ENCODE data around the gene SEMA5A.

The SEMA5A gene

DNA sequence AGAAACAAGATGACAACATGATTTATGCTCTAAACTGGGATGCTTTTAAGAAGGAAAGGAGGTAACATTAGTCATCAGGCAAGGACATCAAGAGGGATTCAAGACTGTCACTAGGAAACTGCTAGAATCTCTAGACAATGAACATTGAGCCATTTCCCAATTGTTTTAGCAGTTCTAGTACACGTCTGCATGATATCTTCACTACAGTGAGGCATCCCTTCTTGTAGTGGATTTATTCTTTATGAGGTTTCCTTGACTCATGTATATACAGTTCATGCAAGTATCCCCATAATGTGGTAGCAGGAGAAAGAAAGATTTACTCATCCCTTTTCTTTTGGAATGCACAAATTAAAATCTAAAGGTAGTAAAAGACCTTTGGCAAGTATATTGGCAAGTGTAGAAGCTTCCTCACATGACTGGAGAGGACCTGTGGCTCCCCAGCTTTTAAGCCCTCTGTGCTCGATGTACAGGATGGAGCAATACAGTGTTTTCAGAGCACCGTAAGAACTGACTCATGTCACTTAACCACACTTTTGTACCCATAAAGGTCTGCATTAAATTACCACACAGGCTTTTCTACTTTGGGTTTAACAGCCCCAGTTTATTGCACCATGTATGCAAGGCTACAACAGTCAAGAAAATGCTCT is 335.9 kb downstream of the SEMA5A start:
- TF ChIP-seq, protein P1, sequence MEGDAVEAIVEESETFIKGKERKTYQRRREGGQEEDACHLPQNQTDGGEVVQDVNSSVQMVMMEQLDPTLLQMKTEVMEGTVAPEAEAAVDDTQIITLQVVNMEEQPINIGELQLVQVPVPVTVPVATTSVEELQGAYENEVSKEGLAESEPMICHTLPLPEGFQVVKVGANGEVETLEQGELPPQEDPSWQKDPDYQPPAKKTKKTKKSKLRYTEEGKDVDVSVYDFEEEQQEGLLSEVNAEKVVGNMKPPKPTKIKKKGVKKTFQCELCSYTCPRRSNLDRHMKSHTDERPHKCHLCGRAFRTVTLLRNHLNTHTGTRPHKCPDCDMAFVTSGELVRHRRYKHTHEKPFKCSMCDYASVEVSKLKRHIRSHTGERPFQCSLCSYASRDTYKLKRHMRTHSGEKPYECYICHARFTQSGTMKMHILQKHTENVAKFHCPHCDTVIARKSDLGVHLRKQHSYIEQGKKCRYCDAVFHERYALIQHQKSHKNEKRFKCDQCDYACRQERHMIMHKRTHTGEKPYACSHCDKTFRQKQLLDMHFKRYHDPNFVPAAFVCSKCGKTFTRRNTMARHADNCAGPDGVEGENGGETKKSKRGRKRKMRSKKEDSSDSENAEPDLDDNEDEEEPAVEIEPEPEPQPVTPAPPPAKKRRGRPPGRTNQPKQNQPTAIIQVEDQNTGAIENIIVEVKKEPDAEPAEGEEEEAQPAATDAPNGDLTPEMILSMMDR (conservative IDR thresholded peaks at IDR 0.05; ENCODE audit: low read depth, low read length) = no peak
- no peak overlapping the region for H3K4me3 ChIP-seq (ENCODE audit: low read depth, low read length)
- DNase-seq (ENCODE audit: low read depth) = no peak

DNA sequence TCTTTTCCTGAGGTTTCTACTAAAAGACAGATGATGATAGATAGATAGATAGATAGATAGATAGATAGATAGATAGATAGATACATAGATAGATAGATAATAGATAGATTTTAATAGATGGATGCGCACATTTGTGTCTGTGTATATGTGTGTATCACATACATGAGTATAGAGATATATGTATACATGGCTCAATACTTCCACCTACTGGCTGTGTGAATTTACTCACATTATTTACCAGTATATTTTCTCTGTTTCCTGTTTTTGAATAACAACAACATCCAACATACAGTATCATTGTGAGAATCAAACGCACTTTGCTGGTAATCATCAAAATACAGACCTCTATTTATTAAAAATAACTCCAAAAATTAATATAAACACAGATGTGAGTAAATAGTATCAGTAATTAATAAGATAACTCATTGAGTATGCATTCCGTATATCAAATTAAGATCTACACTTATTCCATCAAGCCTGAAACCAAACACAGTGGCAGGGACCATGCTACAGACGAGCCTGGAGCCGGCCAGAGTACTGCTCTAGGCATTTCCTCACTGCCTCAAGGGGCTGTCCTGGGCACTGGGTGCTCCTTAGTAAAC is 338.0 kb downstream of the SEMA5A start:
- H3K4me3 ChIP-seq (ENCODE audit: low read depth, low read length) = no peak overlapping the region
- DNase-seq (ENCODE audit: low read depth) = peak; percentile 77
- TF ChIP-seq, protein P1 (conservative IDR thresholded peaks at IDR 0.05; ENCODE audit: low read depth, low read length) = peak; percentile 47

DNA sequence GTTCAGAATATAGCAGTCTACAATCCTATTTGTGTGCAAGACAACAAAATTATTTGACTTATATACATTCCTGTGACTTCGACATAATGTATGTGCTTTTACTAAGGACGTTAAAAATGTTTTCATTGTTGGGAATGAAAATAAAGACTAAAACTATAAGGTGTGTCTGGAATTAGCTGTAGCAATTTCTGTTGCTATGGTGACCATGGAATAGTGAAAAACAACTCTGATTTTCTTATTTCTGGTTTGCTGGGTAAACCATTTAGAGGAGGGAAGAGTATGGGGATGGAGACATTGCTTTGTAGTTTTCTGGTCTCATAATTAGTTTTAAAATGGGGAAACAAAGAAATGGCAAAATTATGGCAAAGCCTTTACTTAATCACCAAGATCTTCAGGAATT is 343.2 kb downstream of the SEMA5A start:
- TF ChIP-seq, protein P1 (conservative IDR thresholded peaks at IDR 0.05; ENCODE audit: low read depth, low read length) = no peak
- H3K4me3 ChIP-seq (ENCODE audit: low read depth, low read length) = no peak overlapping the region
- no peak for DNase-seq (ENCODE audit: low read depth)

DNA sequence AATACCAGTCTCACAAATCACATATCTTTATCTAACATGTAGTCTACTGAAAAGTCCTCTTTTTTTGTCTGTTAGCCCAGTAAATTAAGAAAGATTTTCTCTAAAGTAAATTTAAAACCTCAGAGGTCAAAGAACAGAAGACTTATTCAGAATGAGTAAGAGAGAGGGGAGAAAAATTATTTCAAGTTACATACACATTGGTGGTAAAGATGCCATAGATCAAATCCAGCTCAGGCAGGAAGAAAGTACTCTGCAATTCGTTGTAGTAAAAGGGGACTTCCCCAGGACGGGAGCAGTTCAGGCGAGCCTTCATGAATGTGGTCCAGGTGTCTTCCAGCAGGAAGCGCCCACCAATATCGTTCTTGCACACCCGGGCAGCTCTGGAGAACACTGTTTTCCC is 344.1 kb downstream of the SEMA5A start:
- peak; percentile 39 for DNase-seq (ENCODE audit: low read depth)
- TF ChIP-seq, protein P1 (conservative IDR thresholded peaks at IDR 0.05; ENCODE audit: low read depth, low read length) = no peak
- no peak overlapping the region for H3K4me3 ChIP-seq (ENCODE audit: low read depth, low read length)

DNA sequence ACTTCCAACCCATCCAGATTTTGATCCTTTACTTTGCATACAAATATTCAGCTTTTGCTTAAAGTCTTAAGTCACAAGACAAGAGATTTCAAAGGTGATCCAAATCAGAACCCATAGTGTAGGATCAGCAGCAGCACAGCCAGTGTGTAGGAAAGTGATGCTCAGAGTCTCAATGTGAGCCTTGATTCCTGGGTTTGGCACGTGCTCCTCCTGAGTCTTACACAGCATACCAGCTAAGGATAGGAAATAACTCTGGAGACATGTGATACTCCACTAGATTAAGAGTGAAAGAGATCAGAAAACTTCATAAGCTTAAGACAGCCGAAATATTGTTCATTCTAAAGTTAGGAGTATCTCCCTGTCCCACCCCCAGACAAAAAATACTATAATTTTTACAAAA is 344.9 kb downstream of the SEMA5A start:
- TF ChIP-seq, protein P1 (conservative IDR thresholded peaks at IDR 0.05; ENCODE audit: low read depth, low read length) = no peak
- DNase-seq (ENCODE audit: low read depth) = peak; percentile 47
- H3K4me3 ChIP-seq (ENCODE audit: low read depth, low read length) = no peak overlapping the region

DNA sequence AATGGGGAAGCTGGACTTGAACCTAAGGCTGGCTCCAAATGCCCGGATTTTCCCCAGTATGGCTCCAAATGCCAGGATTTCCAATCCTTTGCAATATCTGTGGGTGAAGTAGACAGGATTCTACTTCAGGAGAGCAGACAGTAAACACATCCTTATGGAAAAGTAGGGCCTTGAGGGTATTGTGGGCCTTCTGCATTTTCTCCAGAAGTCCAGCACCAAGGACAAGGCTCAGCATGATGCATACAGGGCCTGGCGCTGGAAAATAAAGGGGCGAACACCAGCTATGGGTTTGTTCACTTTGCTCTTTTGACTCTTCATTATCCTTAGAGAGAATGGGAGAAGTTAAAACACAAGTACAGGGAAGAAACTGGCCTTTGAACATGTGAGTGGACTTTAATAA is 347.5 kb downstream of the SEMA5A start:
- TF ChIP-seq, protein P1 (conservative IDR thresholded peaks at IDR 0.05; ENCODE audit: low read depth, low read length) = no peak
- peak; percentile 58 for DNase-seq (ENCODE audit: low read depth)
- H3K4me3 ChIP-seq (ENCODE audit: low read depth, low read length) = no peak overlapping the region

DNA sequence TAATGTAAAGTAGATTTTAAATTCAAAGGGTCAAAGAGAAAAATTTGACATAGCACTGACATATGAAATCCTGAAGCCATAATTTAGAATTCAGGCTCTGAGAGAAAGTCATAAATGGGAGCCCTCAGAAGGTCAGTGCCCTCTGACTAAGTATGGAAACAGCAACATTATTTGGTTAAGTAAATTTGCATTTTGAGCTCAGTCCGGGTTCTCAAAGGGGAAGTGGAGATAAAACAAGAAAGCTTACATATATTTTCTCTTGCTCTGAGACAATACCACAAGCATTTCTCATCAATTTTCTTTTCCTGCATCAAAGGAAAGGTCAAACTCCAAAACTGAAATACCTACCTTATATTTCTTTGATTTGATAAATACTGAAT is 348.0 kb downstream of the SEMA5A start:
- TF ChIP-seq, protein P1 (conservative IDR thresholded peaks at IDR 0.05; ENCODE audit: low read depth, low read length) = no peak
- peak; percentile 67 for DNase-seq (ENCODE audit: low read depth)
- H3K4me3 ChIP-seq (ENCODE audit: low read depth, low read length) = no peak overlapping the region

Measured in choroid plexus epithelial cell (primary cell).